ENCODE data around the gene KCNAB1.

DNA sequence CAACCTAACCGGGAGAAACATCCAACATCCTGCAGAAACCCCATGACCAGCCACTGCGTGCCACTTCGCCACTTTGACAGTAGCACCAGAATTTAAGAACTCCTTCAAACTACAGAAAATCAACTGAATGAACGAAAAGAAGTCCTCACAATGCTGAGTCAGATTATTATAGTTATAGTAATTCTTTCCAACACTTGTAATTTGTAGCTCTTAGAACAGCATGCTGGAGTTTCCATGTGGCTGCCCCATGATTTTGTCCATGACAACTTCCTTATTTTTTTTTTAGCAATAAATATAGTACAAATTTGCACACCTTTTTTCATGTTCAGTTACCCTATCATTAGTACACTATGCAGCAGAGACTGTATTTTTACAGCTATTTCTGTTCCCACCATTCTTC lies 460.7 kb downstream of the KCNAB1 start:
- no peak for TF ChIP-seq ARNTL (CRISPR knock-in tag; IDR thresholded peaks at IDR 0.05; ENCODE audit: borderline replicate concordance, low read depth)
- TF ChIP-seq PATZ1 (CRISPR knock-in tag; IDR thresholded peaks at IDR 0.05; ENCODE audit: borderline replicate concordance), result no peak
- TF ChIP-seq TCF4 (CRISPR knock-in tag; IDR thresholded peaks at IDR 0.05; ENCODE audit: borderline replicate concordance), result no peak
- no peak for TF ChIP-seq CREB5 (CRISPR knock-in tag; IDR thresholded peaks at IDR 0.05; ENCODE audit: low read depth)
- no peak for TF ChIP-seq RARB (CRISPR knock-in tag; IDR thresholded peaks at IDR 0.05)
- no peak for TF ChIP-seq PPARA (CRISPR knock-in tag; IDR thresholded peaks at IDR 0.05; ENCODE audit: borderline replicate concordance)
- TF ChIP-seq, protein P1, sequence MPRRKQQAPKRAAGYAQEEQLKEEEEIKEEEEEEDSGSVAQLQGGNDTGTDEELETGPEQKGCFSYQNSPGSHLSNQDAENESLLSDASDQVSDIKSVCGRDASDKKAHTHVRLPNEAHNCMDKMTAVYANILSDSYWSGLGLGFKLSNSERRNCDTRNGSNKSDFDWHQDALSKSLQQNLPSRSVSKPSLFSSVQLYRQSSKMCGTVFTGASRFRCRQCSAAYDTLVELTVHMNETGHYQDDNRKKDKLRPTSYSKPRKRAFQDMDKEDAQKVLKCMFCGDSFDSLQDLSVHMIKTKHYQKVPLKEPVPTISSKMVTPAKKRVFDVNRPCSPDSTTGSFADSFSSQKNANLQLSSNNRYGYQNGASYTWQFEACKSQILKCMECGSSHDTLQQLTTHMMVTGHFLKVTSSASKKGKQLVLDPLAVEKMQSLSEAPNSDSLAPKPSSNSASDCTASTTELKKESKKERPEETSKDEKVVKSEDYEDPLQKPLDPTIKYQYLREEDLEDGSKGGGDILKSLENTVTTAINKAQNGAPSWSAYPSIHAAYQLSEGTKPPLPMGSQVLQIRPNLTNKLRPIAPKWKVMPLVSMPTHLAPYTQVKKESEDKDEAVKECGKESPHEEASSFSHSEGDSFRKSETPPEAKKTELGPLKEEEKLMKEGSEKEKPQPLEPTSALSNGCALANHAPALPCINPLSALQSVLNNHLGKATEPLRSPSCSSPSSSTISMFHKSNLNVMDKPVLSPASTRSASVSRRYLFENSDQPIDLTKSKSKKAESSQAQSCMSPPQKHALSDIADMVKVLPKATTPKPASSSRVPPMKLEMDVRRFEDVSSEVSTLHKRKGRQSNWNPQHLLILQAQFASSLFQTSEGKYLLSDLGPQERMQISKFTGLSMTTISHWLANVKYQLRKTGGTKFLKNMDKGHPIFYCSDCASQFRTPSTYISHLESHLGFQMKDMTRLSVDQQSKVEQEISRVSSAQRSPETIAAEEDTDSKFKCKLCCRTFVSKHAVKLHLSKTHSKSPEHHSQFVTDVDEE (CRISPR knock-in tag; IDR thresholded peaks at IDR 0.05), result no peak
- no peak for TF ChIP-seq OSR1 (CRISPR knock-in tag; IDR thresholded peaks at IDR 0.05)
- no peak for TF ChIP-seq ZNF565 (CRISPR knock-in tag; conservative IDR thresholded peaks at IDR 0.05; ENCODE audit: low read depth)
- TF ChIP-seq ZFP30 (CRISPR knock-in tag; IDR thresholded peaks at IDR 0.05), result no peak
- TF ChIP-seq TOX (CRISPR knock-in tag; IDR thresholded peaks at IDR 0.05; ENCODE audit: borderline replicate concordance), result no peak
- TF ChIP-seq ZFP3 (CRISPR knock-in tag; IDR thresholded peaks at IDR 0.05), result no peak
- TF ChIP-seq ESRRG (CRISPR knock-in tag; IDR thresholded peaks at IDR 0.05), result no peak
